ENCODE measurements around the gene HSF2.

The HSF2 gene

DNA sequence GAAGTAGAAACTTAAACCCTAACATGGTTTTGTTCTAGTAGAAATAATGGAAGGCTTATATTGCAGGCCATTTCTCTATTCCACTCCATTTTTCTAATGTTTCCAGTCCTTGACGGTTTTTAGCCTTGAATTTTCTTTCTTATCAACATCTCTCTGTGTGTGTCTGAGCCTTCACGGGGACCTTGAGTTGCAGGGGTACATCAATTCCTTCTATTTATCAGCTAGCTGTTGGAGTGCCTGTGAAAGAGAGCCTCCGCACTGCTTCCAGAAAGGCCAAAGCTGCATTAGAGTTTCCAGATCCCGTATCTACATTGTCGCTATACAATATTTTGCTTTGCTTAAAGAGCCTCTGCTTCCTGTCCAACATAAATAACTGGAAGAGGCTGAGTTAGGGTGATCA lies 5.4 kb upstream of the HSF2 start:
- intact Hi-C loops (cut with DNase I), result no loop called here
- DNase-seq, result no peak

- DNase-seq, result no peak
- intact Hi-C loops (cut with DNase I), result loop anchor here (2.0 kb wide), 1 partner anchor 72 kb away; the partner anchor contains the start of gene SERINC1
Observed at GRCh38 chr6:122399055-122399347, 451 bp upstream of the HSF2 start.

GRCh38 chr6:122400121-122400450 lies 634 bp downstream of the HSF2 start:
- DNase-seq, result peak in 2 of 10 donors; percentile 12 to 22
- intact Hi-C loops (cut with DNase I), result no loop called here

- intact Hi-C loops (cut with DNase I), result no loop called here
- DNase-seq, result no peak
Observed at GRCh38 chr6:122400462-122401089, 1.1 kb downstream of the HSF2 start.

DNA sequence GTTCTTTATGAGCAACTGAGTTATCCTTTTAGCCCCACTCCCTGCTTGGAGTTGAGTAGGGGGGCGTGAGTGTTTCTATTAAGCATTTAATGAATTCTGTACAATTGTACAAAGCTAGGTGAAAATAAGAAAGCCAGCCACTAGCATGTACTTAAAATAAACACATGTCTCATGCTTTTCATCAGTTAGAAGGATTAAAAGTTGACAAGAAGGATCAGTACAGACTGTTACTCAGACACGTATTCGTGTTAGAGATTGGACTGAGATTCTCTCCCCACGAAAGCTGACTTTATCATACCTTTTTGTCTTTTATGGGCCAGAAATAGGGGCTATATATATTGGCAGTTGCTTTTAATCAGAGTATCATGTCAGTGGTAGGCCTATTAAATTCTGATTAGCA lies 1.7 kb downstream of the HSF2 start:
- intact Hi-C loops (cut with DNase I), result no loop called here
- no peak for DNase-seq

- intact Hi-C loops (cut with DNase I), result no loop called here
- DNase-seq, result no peak
Observed at GRCh38 chr6:122404444-122404843, 5.0 kb downstream of the HSF2 start.

- DNase-seq, result no peak
- intact Hi-C loops (cut with DNase I), result no loop called here
Observed at GRCh38 chr6:122405417-122405816, 6.0 kb downstream of the HSF2 start.

- DNase-seq, result no peak
- intact Hi-C loops (cut with DNase I), result no loop called here
Observed at GRCh38 chr6:122406187-122406586, 6.7 kb downstream of the HSF2 start.

DNA sequence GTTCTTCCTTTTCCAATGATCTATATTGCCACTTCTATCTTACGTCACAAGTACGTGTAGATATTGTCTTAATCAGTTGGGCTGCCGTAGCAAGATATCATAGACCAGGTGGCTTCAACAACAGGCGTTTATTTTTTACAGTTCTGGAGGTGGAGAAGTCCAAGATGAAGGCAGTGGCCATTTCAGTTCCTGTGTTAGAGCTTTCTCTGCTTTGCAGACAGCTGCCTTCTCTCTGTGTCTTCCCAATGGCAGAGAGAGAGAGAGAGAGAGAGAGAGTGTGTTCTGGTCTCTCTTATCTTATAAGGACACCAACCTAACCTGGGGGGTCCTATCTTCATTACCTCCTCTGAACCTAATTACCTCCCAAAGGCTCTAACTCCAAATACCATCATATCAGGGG lies 8.3 kb downstream of the HSF2 start:
- intact Hi-C loops (cut with DNase I), result no loop called here

DNA sequence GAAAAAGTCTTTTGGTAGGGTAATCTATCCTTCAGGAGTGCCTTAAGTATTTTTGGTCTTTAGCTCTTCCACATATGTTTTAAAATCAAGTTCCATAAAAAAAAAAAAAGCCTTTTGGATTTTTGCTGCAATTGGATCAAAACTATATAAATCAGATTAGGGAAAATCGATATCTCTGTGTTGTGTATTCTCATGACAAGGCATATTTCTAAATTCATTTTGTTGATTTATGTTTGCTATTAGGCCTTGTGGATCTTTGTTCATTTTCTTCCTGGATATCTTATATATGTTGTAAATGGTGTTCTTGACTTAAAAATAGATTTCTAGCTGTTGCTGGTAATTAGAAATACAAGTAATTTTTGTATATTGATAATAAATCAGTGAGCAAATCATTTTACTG lies 8.8 kb downstream of the HSF2 start:
- DNase-seq, result no peak
- intact Hi-C loops (cut with DNase I), result no loop called here

More for the DNA sequence above, 8.3 kb downstream of the HSF2 start:
- DNase-seq, result no peak

DNA sequence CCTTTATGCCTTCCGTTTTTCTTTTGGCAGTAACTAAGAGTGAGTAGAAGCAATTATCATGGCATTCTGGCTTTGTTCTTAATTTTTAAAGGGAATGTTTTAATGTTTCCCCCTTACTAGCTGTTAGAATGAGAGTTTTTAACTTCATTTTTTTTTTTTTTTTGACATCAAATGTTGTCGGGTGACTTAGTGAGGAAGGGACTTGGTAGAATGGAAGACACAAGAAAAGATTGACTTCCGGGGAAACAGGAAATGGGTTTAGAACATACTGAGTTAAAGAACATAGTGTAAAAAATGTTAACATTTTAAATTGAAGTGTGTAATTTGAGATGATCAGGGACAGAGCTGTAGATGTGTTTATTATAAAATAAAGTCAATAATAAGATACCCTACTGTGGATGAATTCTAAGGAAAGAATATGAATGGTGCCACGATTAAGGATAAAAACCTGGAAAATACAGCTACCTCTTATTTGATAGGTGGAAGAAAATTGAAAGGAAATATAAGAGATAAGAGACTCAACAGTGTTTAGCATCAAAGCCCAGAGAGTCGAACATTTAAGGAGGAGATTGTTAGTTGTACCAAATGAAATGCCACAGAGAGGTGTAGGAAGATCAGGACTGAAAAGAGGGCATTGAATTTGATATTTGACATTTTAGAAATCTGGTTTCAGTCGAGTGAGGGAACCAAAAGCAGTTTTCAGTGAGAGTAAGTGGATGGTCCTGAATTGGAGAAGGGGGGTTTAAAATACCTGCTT lies 9.4 kb downstream of the HSF2 start:
- intact Hi-C loops (cut with DNase I), result no loop called here

GRCh38 chr6:122412001-122412400 lies 12.5 kb downstream of the HSF2 start:
- intact Hi-C loops (cut with DNase I), result no loop called here

More for the DNA sequence above, 9.4 kb downstream of the HSF2 start:
- no peak for DNase-seq

DNA sequence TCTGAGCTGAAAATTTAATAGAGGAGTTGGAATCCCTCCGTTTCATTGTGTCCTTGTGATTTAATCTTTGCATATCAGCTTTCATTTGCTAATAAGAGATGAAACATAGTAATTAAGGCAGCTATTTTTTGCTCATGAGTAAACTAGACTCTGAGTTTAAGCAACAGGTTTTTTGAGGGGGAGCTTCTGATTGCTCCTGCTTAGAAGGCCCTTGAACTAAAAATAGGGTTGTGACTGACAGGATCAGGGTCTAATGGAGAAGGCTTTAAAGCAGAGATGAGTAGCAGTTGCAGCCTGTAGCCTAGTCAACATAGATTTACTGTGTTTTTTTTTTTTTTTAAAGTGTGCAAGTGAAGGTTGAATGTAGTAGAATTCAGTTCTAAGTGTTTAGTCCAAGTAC lies 17.4 kb downstream of the HSF2 start:
- no peak for DNase-seq
- intact Hi-C loops (cut with DNase I), result no loop called here

More at GRCh38 chr6:122412001-122412400, 12.5 kb downstream of the HSF2 start:
- DNase-seq, result no peak

GRCh38 chr6:122422003-122422402 lies 22.6 kb downstream of the HSF2 start:
- intact Hi-C loops (cut with DNase I), result no loop called here
- DNase-seq, result no peak

GRCh38 chr6:122422614-122423267 lies 23.3 kb downstream of the HSF2 start:
- intact Hi-C loops (cut with DNase I), result no loop called here
- DNase-seq, result no peak

GRCh38 chr6:122423734-122424133 lies 24.3 kb downstream of the HSF2 start:
- intact Hi-C loops (cut with DNase I), result no loop called here
- no peak for DNase-seq

DNA sequence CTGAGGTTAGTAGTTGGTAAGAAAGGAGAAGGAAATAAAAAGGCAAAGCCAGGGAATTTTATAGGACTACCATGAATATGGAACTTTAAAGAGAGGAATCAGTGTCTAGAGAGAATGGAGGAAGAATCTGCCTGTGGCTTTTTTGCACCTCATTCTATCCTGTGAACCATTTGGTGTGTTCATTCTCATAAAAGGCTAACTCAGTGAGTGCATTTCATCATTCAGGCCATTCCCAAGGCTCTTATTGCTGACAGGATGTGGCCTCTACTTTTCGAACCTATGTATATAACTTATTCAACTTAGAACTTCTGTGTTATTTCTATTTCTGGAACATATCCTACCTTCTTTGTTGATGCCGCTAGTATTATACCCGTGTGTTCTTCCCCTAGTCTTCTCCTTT lies 27.1 kb downstream of the HSF2 start:
- DNase-seq, result no peak
- intact Hi-C loops (cut with DNase I), result no loop called here

- intact Hi-C loops (cut with DNase I), result no loop called here
- DNase-seq, result no peak
Observed at GRCh38 chr6:122428781-122429180, 29.3 kb downstream of the HSF2 start.

GRCh38 chr6:122429323-122429722 lies 29.9 kb downstream of the HSF2 start:
- DNase-seq, result no peak
- intact Hi-C loops (cut with DNase I), result no loop called here

GRCh38 chr6:122431780-122432179 lies 32.3 kb downstream of the HSF2 start:
- intact Hi-C loops (cut with DNase I), result no loop called here
- DNase-seq, result no peak

- no peak for DNase-seq
- intact Hi-C loops (cut with DNase I), result no loop called here
Observed at GRCh38 chr6:122432816-122433215, 33.4 kb downstream of the HSF2 start.

GRCh38 chr6:122438975-122439374 lies 39.5 kb downstream of the HSF2 start:
- DNase-seq, result no peak
- intact Hi-C loops (cut with DNase I), result no loop called here

Measured in posterior cingulate gyrus (tissue), 11 donors.